MM.1S (cell line): Measurements from ENCODE around the gene GAS7.

ENCODE experiments used
- EZH2phosphoT487 ChIP-seq: fragments of 300-600 bp; sonication (generic); IDR thresholded peaks from 2 replicates; pipeline ENCODE4 v1.6.1; 2018; ENCODE audit warnings: antibody characterized with exemption, low read length
- TF ChIP-seq, protein P1 (sequence below): fragments of 300-600 bp; sonication (generic); IDR thresholded peaks from 2 replicates; pipeline ENCODE4 v1.5.1; 2016; ENCODE audit warnings: antibody characterized with exemption, low read length, mixed read lengths

DNA sequence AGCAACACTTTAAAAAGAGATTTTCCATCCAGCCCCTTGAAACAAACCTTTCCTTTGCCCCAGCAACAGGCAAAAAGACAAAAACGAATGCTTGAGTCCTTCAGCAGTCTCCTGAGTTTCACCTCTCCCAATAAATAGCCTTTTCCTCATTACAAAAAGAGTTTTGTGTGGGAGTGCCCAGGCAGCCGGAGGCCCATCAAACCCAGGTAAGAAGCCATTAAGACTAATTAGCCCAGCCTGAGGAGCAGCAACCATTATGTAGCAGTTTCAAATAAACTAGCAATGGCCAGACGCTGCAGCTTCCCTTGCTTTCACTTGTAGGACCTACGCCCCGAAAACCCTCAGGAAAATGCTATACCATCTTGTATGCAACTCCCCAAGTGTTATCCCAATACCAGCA lies 15.6 kb downstream of the GAS7 start:
- TF ChIP-seq, protein P1, sequence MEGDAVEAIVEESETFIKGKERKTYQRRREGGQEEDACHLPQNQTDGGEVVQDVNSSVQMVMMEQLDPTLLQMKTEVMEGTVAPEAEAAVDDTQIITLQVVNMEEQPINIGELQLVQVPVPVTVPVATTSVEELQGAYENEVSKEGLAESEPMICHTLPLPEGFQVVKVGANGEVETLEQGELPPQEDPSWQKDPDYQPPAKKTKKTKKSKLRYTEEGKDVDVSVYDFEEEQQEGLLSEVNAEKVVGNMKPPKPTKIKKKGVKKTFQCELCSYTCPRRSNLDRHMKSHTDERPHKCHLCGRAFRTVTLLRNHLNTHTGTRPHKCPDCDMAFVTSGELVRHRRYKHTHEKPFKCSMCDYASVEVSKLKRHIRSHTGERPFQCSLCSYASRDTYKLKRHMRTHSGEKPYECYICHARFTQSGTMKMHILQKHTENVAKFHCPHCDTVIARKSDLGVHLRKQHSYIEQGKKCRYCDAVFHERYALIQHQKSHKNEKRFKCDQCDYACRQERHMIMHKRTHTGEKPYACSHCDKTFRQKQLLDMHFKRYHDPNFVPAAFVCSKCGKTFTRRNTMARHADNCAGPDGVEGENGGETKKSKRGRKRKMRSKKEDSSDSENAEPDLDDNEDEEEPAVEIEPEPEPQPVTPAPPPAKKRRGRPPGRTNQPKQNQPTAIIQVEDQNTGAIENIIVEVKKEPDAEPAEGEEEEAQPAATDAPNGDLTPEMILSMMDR: no peak
- TF ChIP-seq EZH2phosphoT487: no peak
